ENCODE data around the gene UGGT1.

Gene UGGT1

DNA sequence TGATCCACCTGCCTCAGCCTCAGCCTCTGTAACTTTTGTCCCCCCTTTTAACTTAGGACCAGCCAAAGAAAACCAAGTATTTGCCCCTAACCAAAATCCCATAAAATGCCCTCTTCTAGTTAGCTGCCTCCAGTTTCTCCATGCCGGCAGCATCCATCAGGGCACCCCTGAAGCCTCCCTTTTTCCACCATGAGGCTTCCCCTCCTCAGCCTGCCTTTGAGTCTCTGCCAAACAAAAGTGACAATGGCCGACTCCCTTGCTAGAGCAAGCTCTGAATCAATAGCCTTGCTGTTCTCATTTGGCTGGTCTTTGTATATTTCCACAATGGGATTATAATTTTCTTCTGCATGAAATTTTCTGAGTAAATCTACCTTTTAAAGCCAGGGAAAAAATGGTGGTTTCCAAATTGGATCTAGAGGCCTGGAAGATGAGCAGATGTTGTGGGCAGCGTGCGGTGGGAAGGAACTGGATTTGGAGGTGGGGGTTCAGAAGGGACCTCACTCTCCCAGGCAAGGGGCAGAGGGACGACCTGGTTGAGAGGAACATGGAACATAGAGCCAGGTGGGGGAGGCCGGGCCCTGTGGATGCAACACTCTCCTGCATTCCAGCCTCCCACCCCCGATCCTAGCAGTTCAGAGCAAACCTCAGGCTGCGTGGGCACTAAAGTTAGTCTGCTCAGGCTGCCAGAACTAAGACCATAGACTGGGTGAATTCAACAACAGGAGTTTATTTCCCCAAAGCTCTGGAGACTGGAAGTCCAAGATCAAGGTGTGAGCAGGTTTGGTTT is 147.1 kb downstream of the UGGT1 start:
- no peak overlapping the region for H3K4me3 ChIP-seq (ENCODE audit: low read depth, low read length)
- TF ChIP-seq, protein P1, sequence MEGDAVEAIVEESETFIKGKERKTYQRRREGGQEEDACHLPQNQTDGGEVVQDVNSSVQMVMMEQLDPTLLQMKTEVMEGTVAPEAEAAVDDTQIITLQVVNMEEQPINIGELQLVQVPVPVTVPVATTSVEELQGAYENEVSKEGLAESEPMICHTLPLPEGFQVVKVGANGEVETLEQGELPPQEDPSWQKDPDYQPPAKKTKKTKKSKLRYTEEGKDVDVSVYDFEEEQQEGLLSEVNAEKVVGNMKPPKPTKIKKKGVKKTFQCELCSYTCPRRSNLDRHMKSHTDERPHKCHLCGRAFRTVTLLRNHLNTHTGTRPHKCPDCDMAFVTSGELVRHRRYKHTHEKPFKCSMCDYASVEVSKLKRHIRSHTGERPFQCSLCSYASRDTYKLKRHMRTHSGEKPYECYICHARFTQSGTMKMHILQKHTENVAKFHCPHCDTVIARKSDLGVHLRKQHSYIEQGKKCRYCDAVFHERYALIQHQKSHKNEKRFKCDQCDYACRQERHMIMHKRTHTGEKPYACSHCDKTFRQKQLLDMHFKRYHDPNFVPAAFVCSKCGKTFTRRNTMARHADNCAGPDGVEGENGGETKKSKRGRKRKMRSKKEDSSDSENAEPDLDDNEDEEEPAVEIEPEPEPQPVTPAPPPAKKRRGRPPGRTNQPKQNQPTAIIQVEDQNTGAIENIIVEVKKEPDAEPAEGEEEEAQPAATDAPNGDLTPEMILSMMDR (IDR thresholded peaks at IDR 0.05; ENCODE audit: low read depth, low read length): no peak
- no peak for DNase-seq (ENCODE audit: low read depth, low spot score)
- in situ Hi-C loops (cut with HindIII; ENCODE audit: low sequenced_read_pairs): no loop called here

DNA sequence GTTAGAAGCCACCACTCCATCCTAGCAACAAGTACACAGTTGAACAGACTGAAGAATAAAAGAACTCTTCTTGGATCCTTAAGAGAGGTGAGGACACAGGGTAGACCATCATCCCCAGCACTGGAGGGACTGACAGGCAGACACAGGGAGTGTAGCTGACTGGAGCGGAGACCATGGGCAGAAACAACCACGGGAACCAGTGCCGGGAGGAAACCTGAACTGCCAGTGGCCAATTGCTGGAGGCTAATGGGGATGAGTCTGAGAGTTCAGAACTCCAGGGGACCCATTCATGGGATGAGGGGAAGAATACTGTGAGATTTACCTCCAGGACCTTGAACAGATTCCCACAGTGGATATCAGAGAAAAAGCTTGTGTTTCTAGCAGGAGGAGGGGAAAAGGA is 150.9 kb downstream of the UGGT1 start:
- no peak for DNase-seq (ENCODE audit: low read depth, low spot score)
- in situ Hi-C loops (cut with HindIII; ENCODE audit: low sequenced_read_pairs): no loop called here
- H3K4me3 ChIP-seq (ENCODE audit: low read depth, low read length): no peak overlapping the region
- TF ChIP-seq, protein P1 (IDR thresholded peaks at IDR 0.05; ENCODE audit: low read depth, low read length): no peak

All from astrocyte of the spinal cord (primary cell).